GM04504 (cell line): ENCODE measurements around the gene LENG1.

Experiments used
- DNase-seq: peaks from one replicate; pipeline ENCODE4 v3.0.0-alpha.2; 2012; ENCODE audit warnings: low read depth

Gene LENG1

DNA sequence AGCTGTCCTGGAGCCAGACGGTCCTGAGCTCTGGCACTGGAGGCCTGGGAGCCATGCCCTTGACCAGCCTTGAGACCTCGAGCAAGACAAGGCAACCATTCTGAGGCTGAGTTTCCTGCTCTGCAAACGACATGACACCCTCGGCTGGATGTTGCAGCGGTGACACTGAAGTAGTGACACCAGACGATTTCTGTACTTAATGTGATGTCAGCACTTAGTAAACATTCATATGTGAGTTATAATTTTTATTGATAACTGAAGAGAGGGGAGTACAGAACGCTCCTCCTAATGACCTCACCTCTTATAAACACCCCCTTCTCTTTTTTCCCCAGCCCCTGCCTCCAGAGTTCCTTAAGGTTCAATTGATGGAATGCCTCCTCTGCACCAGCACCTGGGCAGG is 51.0 kb downstream of the LENG1 start:
- no peak for DNase-seq

DNA sequence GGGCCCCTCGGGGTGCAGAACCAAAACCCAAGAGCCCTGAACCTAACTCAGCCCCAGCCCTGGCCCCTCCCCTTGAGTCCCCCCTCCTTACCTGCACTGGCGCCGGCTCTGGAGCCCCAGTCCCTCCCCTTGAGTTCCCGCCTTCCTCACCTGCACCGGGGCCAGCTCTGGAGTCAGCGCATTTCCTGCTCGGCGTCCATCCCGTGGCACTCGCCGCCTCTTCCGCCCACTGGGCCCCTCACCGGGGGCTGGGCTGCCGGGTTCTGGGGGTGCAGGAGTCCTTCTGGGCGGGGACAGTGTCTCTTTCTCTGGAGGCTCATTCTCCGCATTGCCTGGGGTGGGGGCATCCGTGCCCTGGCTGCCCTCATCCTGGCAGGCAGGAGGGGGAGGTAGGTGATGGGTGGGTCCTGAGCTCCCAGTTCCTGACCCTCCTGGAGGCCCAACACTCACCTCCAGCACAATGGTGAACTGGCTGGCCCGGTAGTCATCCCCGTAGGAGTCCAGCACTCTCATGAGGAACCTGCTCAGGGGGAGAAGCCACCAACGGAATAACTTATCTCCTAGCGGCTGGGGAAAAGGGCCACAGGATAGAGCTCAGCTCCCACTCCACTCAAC is 51.5 kb downstream of the LENG1 start:
- DNase-seq: no peak

DNA sequence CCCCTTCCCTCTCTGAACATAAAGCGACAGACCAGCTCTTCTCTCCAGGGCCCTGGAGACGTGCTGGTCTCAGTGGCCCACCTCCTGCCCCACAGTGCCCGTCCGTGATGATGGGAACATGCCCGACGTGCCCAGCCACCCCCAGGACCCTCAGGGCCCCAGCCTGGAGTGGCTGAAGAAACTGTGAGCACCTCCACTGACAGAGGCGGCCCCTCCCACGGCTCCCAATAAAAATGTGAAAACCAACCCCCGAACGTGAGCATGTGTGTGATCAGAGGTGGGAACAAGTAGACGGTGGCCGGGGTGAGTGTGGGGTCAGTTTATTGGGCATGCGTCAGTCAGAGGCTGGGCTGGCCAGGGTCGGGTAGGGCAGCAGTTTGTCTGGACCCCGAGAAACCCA is 52.8 kb downstream of the LENG1 start:
- no peak for DNase-seq

DNA sequence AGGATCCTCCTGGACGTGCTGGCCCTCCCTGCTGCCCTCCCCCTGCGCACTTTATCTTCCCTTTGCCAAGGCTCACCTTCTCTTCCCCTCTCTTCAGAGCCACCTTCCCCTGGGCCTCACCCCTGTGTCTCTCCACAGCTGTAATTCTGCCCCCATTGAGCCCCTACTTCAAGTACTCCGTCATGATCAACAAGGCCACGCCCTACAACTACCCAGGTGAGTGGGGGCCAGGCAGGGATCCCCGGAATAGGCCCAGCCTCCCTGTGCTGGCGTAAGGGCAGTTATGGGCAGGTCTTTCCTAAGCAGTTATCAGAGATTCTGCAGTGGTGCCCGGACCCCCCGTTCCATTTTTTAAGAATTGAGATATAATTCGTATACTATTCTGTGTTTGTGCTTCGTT is 53.7 kb downstream of the LENG1 start:
- DNase-seq: no peak
